Activated T-helper 2 cell treated with anti-CD3 and anti-CD28 coated beads, Interferon-gamma antibody, Interleukin-2, Interleukin-4, amounts not matched to agents 10 μg/mL and 5 μg/mL and 100 μg/mL, durations not matched to agents 14 hours and 24 hours and 36 hours (primary cell): ENCODE data around the gene PCDHB5. TPM values are rescaled to one million over a fixed set of nuclear protein-coding genes. Genes with fewer than 3 reads are reported as not detected.
"Not testable (repeated sequence)": the region's sequence is repeated elsewhere in the genome, so short reads cannot be mapped to it uniquely, and the experiment has no call there.

Experiments used
- DNase-seq: peaks from one replicate; pipeline ENCODE4 v3.0.0; 2021; ENCODE audit warnings: low spot score
- H3K27ac Mint-ChIP-seq: one replicate; pipeline ENCODE4 v1.8.0; 2021; ENCODE audit warnings: mixed read lengths
- H3K27me3 Mint-ChIP-seq: one replicate; pipeline ENCODE4 v1.8.0; 2021; ENCODE audit warnings: low read depth, mixed read lengths
- H3K36me3 Mint-ChIP-seq: one replicate; pipeline ENCODE4 v1.8.0; 2021; ENCODE audit warnings: low read depth, mixed read lengths
- H3K4me1 Mint-ChIP-seq: one replicate; pipeline ENCODE4 v1.8.0; 2021; ENCODE audit warnings: low read depth, mixed read lengths
- H3K4me3 Mint-ChIP-seq: one replicate; pipeline ENCODE4 v1.8.0; 2021; ENCODE audit warnings: low read depth, mild to moderate bottlenecking, moderate library complexity, mixed read lengths
- H3K9me3 Mint-ChIP-seq: one replicate; pipeline ENCODE4 v1.8.0; 2021; ENCODE audit warnings: mixed read lengths
- intact Hi-C: fragments of 100-400 bp; cut with micrococcal nuclease; formaldehyde crosslinking; loops from one replicate; pipeline ENCODE4 v1.15.1; 2023
- total RNA-seq: library from RNA; stranded (reverse); gene quantifications from 2 replicates; pipeline ENCODE4 v1.2.3, GENCODE V29; 2022

The PCDHB5 gene
- total RNA-seq, 1 donor from 2014 or later: not detected

DNA sequence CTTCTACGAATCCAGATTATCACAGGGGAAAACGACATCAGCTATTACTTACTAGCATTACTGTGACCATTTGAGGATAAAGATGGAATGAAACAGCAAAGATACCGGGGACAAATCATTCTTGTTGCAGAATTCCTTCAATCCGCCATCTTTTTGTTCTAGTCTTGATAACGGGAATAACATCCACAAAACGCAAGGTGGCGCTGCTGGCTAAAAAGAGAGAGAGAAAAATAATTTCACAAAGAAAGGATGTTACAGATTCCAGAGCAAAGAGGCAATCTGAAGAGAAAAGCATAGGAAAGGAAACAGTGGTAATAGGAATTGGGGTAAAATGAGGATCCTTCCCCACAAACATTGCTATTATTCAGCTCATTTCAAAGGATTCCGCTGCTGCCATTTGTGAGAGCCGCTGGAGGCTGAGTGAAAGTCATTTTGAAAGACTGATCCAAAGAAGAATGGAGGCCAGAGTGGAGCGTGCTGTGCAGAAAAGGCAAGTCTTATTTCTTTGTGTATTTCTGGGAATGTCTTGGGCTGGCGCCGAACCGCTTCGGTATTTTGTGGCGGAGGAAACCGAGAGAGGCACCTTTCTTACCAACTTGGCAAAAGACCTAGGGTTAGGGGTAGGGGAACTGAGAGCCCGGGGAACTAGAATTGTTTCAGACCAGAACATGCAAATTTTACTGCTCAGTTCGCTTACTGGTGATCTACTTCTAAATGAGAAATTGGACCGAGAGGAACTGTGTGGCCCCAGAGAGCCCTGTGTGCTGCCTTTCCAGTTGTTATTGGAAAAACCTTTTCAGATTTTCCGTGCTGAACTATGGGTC lies 37.6 kb downstream of the PCDHB5 start, which contains the start of gene PCDHB7:
Gene PCDHB7, plus strand, starts transcription at position 264 of the 824 bp plus-strand sequence. Its CDS starts 192 bp downstream, at position 456.
- Mint-ChIP-seq H3K36me3 (no peaks in the 10 kb centered on the region), H3K9me3 (peaks cover 37% of the 10 kb centered on the region), H3K4me1 (no peaks in the 10 kb centered on the region), H3K27me3 (no peaks in the 10 kb centered on the region), H3K27ac (no peak within 1 kb of the TSS), H3K4me3 (no peak within 1 kb of the TSS)
- no peak for DNase-seq
- intact Hi-C loops: no loop called here

DNA sequence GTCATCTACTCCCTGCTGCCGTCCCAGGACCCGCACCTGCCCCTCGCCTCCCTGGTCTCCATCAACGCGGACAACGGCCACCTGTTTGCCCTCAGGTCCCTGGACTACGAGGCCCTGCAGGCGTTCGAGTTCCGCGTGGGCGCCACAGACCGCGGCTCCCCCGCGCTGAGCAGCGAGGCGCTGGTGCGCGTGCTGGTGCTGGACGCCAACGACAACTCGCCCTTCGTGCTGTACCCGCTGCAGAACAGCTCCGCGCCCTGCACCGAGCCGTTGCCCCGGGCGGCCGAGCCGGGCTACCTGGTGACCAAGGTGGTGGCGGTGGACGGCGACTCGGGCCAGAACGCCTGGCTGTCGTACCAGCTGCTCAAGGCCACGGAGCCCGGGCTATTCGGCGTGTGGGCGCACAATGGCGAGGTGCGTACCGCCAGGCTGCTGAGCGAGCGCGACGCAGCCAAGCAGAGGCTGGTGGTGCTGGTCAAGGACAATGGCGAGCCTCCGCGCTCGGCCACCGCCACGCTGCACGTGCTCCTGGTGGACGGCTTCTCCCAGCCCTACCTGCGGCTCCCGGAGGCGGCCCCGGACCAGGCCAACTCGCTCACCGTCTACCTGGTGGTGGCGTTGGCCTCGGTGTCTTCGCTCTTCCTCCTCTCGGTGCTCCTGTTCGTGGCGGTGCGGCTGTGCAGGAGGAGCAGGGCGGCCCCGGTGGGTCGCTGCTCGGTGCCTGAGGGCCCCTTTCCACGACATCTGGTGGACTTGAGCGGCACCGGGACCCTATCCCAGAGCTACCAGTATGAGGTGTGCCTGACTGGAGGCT lies 39.5 kb downstream of the PCDHB5 start:
- H3K9me3 Mint-ChIP-seq: peaks cover 23% of the 10 kb centered on the region
- intact Hi-C loops, H3K4me1 Mint-ChIP-seq, H3K27ac Mint-ChIP-seq, DNase-seq, H3K36me3 Mint-ChIP-seq, H3K27me3 Mint-ChIP-seq, H3K4me3 Mint-ChIP-seq: not testable (repeated sequence)

GRCh38 chr5:141175933-141176332 lies 40.9 kb downstream of the PCDHB5 start:
- H3K4me3 Mint-ChIP-seq: no peak overlapping the region
- H3K27ac Mint-ChIP-seq: no peak overlapping the region
- intact Hi-C loops: no loop called here
- H3K36me3 Mint-ChIP-seq: no peaks in the 10 kb centered on the region
- H3K4me1 Mint-ChIP-seq: no peaks in the 10 kb centered on the region
- H3K9me3 Mint-ChIP-seq: peaks cover 24% of the 10 kb centered on the region
- no peak for DNase-seq
- H3K27me3 Mint-ChIP-seq: no peaks in the 10 kb centered on the region

GRCh38 chr5:141177577-141178191 lies 42.7 kb downstream of the PCDHB5 start, which contains the start of gene PCDHB8:
Gene PCDHB8 (plus strand): TSS chr5:141177790. CDS start chr5:141178035, 245 bp downstream.
- H3K27ac Mint-ChIP-seq, H3K36me3 Mint-ChIP-seq, intact Hi-C loops, H3K27me3 Mint-ChIP-seq, H3K4me3 Mint-ChIP-seq, DNase-seq, H3K4me1 Mint-ChIP-seq: not testable (repeated sequence)
- peaks cover 33% of the 10 kb centered on the region for H3K9me3 Mint-ChIP-seq

DNA sequence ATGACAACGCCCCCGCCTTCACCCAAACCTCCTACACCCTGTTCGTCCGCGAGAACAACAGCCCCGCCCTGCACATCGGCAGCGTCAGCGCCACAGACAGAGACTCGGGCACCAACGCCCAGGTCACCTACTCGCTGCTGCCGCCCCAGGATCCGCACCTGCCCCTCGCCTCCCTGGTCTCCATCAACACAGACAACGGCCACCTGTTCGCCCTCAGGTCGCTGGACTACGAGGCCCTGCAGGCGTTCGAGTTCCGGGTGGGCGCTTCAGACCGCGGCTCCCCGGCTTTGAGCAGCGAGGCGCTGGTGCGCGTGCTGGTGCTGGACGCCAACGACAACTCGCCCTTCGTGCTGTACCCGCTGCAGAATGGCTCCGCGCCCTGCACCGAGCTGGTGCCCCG lies 44.4 kb downstream of the PCDHB5 start:
- H3K4me1 Mint-ChIP-seq, H3K27ac Mint-ChIP-seq, DNase-seq, intact Hi-C loops, H3K36me3 Mint-ChIP-seq, H3K27me3 Mint-ChIP-seq, H3K4me3 Mint-ChIP-seq: not testable (repeated sequence)
- peaks cover 31% of the 10 kb centered on the region for H3K9me3 Mint-ChIP-seq

- peaks cover 36% of the 10 kb centered on the region for H3K9me3 Mint-ChIP-seq
- intact Hi-C loops, H3K4me1 Mint-ChIP-seq, H3K27ac Mint-ChIP-seq, H3K4me3 Mint-ChIP-seq, H3K36me3 Mint-ChIP-seq, DNase-seq, H3K27me3 Mint-ChIP-seq: not testable (repeated sequence)
These were observed 44.9 kb downstream of the PCDHB5 start for GRCh38 chr5:141179876-141180275.

DNA sequence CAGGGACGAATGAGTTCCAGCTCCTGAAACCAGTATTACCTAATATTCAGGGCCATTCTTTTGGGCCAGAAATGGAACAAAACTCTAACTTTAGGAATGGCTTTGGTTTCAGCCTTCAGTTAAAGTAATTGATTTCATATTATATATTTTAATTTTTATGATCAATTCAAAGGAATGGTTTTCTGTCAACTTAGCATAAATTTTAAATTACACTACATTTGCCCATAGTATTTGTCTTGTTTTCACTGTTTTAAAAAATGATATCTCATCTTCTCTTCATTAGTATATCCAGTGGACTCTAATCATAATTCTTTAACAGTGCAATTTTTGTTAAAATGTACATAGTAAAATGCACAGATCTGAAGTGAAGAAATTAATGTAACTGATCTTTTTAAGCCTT lies 45.3 kb downstream of the PCDHB5 start:
- intact Hi-C loops: no loop called here
- H3K9me3 Mint-ChIP-seq: peaks cover 40% of the 10 kb centered on the region

DNA sequence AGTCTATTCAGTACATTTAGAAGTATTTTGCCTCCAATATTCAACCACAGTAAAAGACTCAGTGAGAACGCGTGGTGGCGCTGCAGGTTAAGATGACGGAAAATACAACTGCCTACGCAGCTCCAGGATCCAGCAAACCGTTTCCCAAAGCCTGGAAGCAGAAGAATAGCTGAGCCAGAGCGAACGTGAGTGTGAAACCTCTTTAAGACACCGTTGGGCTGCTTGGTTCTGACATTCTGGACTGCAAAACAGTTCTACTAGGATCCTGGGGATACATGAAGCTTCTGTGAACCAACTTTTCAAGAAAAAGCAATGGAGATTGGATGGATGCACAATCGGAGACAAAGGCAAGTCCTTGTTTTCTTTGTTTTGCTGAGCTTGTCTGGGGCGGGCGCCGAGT lies 47.2 kb downstream of the PCDHB5 start, which contains the start of gene PCDHB16:
Gene PCDHB16, plus strand, starts transcription at position 140 of the 400 bp plus-strand sequence. Its CDS starts 173 bp downstream, at position 313.
- H3K27ac Mint-ChIP-seq: no peak within 1 kb of the TSS
- H3K36me3 Mint-ChIP-seq: no peaks in the 10 kb centered on the region
- no peak within 1 kb of the TSS for H3K4me3 Mint-ChIP-seq
- H3K27me3 Mint-ChIP-seq: no peaks in the 10 kb centered on the region
- H3K4me1 Mint-ChIP-seq: peaks cover 2% of the 10 kb centered on the region
- no peak for DNase-seq
- intact Hi-C loops: no loop called here
- H3K9me3 Mint-ChIP-seq: peaks cover 41% of the 10 kb centered on the region

More for the DNA sequence above, 45.3 kb downstream of the PCDHB5 start:
- Mint-ChIP-seq H3K36me3 (no peaks in the 10 kb centered on the region), H3K4me3 (no peak overlapping the region), H3K4me1 (no peaks in the 10 kb centered on the region), H3K27ac (no peak overlapping the region), H3K27me3 (no peaks in the 10 kb centered on the region)
- DNase-seq: no peak

DNA sequence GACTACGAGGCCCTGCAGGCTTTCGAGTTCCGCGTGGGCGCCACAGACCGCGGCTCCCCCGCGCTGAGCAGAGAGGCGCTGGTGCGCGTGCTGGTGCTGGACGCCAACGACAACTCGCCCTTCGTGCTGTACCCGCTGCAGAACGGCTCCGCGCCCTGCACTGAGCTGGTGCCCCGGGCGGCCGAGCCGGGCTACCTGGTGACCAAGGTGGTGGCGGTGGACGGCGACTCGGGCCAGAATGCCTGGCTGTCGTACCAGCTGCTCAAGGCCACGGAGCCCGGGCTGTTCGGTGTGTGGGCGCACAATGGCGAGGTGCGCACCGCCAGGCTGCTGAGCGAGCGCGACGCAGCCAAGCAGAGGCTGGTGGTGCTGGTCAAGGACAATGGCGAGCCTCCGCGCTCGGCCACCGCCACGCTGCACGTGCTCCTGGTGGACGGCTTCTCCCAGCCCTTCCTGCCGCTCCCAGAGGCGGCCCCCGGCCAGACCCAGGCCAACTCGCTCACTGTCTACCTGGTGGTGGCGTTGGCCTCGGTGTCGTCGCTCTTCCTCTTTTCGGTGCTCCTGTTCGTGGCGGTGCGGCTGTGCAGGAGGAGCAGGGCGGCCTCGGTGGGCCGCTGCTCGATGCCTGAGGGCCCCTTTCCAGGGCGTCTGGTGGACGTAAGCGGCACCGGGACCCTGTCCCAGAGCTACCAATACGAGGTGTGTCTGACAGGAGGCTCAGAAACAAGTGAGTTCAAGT lies 49.3 kb downstream of the PCDHB5 start:
- H3K4me1 Mint-ChIP-seq, intact Hi-C loops, H3K27me3 Mint-ChIP-seq, DNase-seq, H3K27ac Mint-ChIP-seq, H3K4me3 Mint-ChIP-seq, H3K36me3 Mint-ChIP-seq: not testable (repeated sequence)
- H3K9me3 Mint-ChIP-seq: peaks cover 54% of the 10 kb centered on the region

DNA sequence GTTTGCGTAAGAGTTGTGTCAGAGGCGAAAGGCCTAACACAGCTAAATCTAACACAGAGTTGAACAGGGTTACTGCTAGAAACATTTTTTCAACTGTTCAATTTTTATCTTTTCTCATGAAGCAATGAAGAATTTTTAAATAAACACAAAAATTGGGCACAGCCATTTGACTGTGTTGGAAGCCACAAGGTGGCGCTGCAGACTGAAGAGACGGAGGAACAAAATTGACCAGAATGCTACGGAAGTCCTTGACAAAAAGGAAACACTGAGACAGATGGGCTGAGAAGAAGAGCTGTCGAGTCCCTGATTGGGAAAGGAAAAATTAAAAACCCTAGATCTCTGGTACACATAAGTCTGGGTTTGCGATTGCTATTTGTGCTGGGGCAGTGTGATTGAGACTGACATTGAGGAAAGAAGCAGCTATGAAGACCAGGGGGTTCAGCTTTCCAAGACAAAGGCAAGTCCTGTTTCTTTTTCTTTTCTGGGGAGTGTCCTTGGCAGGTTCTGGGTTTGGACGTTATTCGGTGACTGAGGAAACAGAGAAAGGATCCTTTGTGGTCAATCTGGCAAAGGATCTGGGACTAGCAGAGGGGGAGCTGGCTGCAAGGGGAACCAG lies 52.0 kb downstream of the PCDHB5 start, which contains the start of gene PCDHB9:
Gene PCDHB9, plus strand, starts transcription at position 265 of the 616 bp plus-strand sequence. Its CDS starts 158 bp downstream, at position 423.
- no peak for DNase-seq
- Mint-ChIP-seq H3K4me1 (peaks cover 2% of the 10 kb centered on the region), H3K4me3 (peak within 1 kb of the TSS; percentile 18), H3K36me3 (peaks cover 3% of the 10 kb centered on the region), H3K27me3 (peaks cover 2% of the 10 kb centered on the region), H3K9me3 (peaks cover 48% of the 10 kb centered on the region), H3K27ac (no peak within 1 kb of the TSS)
- intact Hi-C loops: loop anchor here (5.0 kb wide), 1 partner anchor 155 kb away; the partner anchor contains the start of gene PCDHGA3
